ENCODE data around the gene MLKL. TPM values are rescaled to one million over a fixed set of nuclear protein-coding genes. Genes with fewer than 3 reads are reported as not detected.
"Not testable (repeated sequence)": the region's sequence is repeated elsewhere in the genome, so short reads cannot be mapped to it uniquely, and the experiment has no call there.

MLKL gene
- total RNA-seq, 2 donors from 2014 or later, result 33.8 to 44.8 TPM

DNA sequence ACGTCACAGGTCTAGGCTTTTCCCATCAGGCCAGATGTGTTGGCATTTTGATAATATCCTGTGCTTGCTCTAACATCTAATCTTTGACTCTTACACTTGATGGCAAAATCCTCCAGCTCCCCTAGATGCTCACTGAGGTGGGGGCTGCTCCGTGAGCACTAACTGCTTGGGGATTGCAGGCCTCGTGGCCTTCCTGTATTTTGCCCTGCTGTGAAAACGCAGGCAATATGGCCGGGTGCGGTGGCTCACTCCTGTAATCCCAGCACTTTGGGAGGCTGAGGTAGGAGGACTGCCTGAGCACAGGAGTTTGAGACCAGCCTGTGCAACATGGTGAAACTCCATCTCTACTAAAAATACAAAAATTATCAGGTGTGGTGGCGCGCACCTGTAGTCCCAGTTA is 9.7 kb upstream of the MLKL start:
- H3K4me3 Mint-ChIP-seq, result no peak overlapping the region
- no peaks in the 10 kb centered on the region for H3K9me3 ChIP-seq (ENCODE audit: control insufficient read depth, low read length, poor library complexity, severe bottlenecking)
- H3K27ac Mint-ChIP-seq, result no peak overlapping the region
- peaks cover 10% of the 10 kb centered on the region for H3K4me1 Mint-ChIP-seq
- H3K36me3 Mint-ChIP-seq (ENCODE audit: low read depth), result no peaks in the 10 kb centered on the region
- ATAC-seq, result no peak
- DNase-seq, result no peak
- H3K27me3 Mint-ChIP-seq, result no peaks in the 10 kb centered on the region

- Mint-ChIP-seq H3K4me3 (no peak overlapping the region), H3K4me1 (peaks cover 15% of the 10 kb centered on the region), H3K36me3 (ENCODE audit: low read depth) (no peaks in the 10 kb centered on the region), H3K27ac (peak overlapping the region; percentile 79), H3K27me3 (no peaks in the 10 kb centered on the region)
- no peaks in the 10 kb centered on the region for H3K9me3 ChIP-seq (ENCODE audit: control insufficient read depth, low read length, poor library complexity, severe bottlenecking)
- ATAC-seq (peak; percentile 100), DNase-seq (peak; percentile 68 to 80 (median 73))
These were observed 8.8 kb upstream of the MLKL start for GRCh38 chr16:74709441-74709877.

DNA sequence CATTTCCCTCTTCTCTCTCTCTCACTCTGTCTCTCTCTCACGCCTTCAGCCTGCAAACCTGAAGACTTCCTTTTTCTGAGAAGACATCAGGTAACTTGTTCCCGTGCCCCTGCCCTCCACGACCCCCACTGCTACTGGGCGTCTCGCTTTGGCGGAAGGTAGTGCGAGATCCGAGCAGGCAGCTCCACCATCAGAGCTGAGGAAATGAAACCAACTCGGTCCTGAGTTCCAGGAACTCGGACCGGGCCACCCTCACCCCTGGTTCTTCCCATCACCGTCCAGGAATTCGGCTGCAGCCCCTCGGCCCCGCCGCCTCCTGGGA is 585 bp downstream of the MLKL start:
- Mint-ChIP-seq H3K4me3 (peak overlapping the region; percentile 100), H3K27ac (peak overlapping the region; percentile 100), H3K36me3 (ENCODE audit: low read depth) (peaks cover 4% of the 10 kb centered on the region), H3K4me1 (peaks cover 55% of the 10 kb centered on the region), H3K27me3 (no peaks in the 10 kb centered on the region)
- ATAC-seq (peak; percentile 35), DNase-seq (no peak)
- H3K9me3 ChIP-seq (ENCODE audit: control insufficient read depth, low read length, poor library complexity, severe bottlenecking), result no peaks in the 10 kb centered on the region

GRCh38 chr16:74699666-74700065 is 996 bp downstream of the MLKL start:
- Mint-ChIP-seq H3K4me3 (peak overlapping the region; percentile 100), H3K27ac (peak overlapping the region; percentile 100), H3K4me1 (peaks cover 52% of the 10 kb centered on the region), H3K27me3 (no peaks in the 10 kb centered on the region), H3K36me3 (ENCODE audit: low read depth) (peaks cover 4% of the 10 kb centered on the region)
- no peak for ATAC-seq
- no peak for DNase-seq
- no peaks in the 10 kb centered on the region for H3K9me3 ChIP-seq (ENCODE audit: control insufficient read depth, low read length, poor library complexity, severe bottlenecking)

DNA sequence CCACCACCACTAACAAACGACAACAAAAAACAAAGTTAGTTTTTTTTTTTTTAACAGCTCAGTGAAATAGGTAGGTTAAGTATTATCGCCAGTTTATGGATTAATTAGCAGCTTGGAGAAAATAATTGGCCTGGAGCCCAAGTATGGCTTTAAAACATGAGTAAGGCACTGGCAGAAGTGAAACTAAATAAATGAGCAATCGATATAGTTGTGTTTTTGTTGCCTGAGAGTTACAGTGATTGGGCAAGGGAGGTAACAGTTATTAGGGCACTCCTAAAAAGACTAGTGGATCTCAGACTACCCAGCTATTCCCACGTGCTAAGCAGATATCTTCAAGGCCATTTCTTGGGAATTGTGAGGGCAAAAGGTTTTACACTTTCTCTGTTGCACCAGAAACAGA is 2.4 kb downstream of the MLKL start:
- peak overlapping the region; percentile 100 for H3K4me3 Mint-ChIP-seq
- no peaks in the 10 kb centered on the region for H3K27me3 Mint-ChIP-seq
- peaks cover 6% of the 10 kb centered on the region for H3K36me3 Mint-ChIP-seq (ENCODE audit: low read depth)
- peaks cover 52% of the 10 kb centered on the region for H3K4me1 Mint-ChIP-seq
- ATAC-seq (no peak), DNase-seq (no peak)
- H3K9me3 ChIP-seq (ENCODE audit: control insufficient read depth, low read length, poor library complexity, severe bottlenecking), result no peaks in the 10 kb centered on the region
- peak overlapping the region; percentile 100 for H3K27ac Mint-ChIP-seq

DNA sequence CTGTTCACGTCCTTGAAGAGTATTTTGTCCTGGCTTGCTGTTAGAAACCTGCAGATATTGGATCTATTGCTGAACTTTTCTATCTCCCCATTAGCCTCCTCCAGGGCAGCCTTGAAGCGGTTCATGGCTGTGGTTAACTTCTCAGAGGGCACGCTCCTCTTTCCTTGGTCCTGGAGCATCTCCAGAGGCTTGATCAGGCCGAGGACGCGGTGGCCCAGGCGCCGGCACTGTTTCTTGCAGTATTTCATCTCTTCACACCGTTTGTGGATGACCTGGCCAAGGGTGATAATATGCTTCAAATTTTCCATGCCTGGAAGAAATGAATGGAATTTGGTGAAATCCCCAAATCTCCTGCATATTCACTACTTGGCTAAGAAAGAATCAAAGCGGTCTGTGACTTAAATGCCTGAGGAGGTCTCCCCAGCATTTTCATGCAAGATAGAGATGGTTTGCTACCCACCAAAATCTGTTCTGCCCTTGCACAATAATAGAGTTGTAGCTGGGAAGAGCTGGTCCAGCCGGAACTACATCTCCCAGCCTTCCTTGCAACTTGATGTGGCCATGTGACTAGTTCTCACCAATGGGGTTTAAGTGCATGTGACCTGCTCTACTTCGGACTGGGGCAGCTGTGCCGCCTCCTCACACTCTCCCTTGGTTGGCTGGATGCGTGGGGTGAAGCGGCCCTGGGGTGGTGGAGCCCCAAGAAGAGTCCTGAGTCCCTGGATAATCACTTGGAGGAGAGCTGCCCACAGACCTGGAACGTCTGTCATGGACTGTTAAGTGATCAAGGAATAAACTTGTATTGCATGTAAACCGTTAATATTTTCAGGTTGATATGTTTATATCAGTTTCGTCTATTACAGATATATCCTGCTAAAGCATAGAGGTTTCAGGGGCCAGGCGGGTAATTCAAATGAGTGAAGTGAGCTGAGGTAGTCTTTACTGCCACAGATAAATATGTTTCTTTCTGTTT is 4.9 kb downstream of the MLKL start:
- Mint-ChIP-seq H3K4me1 (peaks cover 48% of the 10 kb centered on the region), H3K36me3 (ENCODE audit: low read depth) (peaks cover 10% of the 10 kb centered on the region), H3K27ac (peak overlapping the region; percentile 19), H3K27me3 (no peaks in the 10 kb centered on the region), H3K4me3 (peak overlapping the region; percentile 93)
- ATAC-seq, result peak; percentile 80
- H3K9me3 ChIP-seq (ENCODE audit: control insufficient read depth, low read length, poor library complexity, severe bottlenecking), result no peaks in the 10 kb centered on the region
- peak; percentile 30 to 43 (median 38) for DNase-seq

GRCh38 chr16:74691093-74691855 is 9.4 kb downstream of the MLKL start:
- DNase-seq (no peak), ATAC-seq (no peak)
- Mint-ChIP-seq H3K27me3 (no peaks in the 10 kb centered on the region), H3K4me3 (no peak overlapping the region), H3K27ac (no peak overlapping the region), H3K36me3 (ENCODE audit: low read depth) (peaks cover 16% of the 10 kb centered on the region), H3K4me1 (peaks cover 25% of the 10 kb centered on the region)
- H3K9me3 ChIP-seq (ENCODE audit: control insufficient read depth, low read length, poor library complexity, severe bottlenecking), result no peaks in the 10 kb centered on the region

DNA sequence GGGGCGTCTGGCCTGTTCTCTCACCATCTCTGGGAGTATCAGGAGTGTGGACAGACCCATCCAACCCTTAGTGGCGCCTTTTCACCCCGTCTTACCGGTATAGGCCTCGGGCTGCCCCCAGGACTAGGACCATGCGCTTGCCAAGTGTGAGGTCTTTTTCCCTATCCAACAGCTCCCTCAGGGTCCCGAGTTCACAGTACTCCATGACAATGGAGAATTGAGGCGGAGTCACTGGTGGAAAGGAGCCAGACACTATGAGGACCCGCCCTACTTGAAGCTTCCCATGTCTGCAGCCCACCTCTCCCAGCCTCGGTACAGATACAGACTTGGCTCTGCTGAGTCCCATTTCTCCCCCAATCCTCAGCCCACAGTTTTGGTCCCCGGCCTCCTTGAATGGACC is 18.1 kb downstream of the MLKL start:
- Mint-ChIP-seq H3K4me3 (no peak overlapping the region), H3K27ac (no peak overlapping the region), H3K27me3 (no peaks in the 10 kb centered on the region), H3K36me3 (ENCODE audit: low read depth) (no peaks in the 10 kb centered on the region), H3K4me1 (no peaks in the 10 kb centered on the region)
- H3K9me3 ChIP-seq (ENCODE audit: control insufficient read depth, low read length, poor library complexity, severe bottlenecking), result no peaks in the 10 kb centered on the region
- ATAC-seq, result no peak
- no peak for DNase-seq

DNA sequence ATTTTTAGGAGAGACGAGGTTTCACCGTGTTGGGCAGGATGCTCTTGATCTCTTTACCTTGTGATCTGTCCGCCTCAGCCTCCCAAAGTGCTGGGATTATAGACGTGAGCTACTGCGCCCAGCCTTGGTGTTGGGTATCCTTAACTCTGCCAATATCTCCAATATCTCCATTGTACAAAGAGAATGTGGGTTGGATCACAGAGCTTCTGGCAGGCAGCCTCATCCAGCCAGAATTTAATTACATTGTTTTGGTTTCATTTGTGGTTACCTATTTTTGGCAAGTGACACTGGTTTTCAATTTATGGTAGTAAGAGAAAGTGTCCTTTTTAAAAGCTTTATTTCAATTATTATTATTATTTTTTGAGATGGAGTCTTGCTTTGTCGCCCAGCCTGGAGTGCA is 20.0 kb downstream of the MLKL start:
- DNase-seq (no peak), ATAC-seq (no peak)
- H3K4me3 Mint-ChIP-seq, result no peak overlapping the region
- no peaks in the 10 kb centered on the region for H3K9me3 ChIP-seq (ENCODE audit: control insufficient read depth, low read length, poor library complexity, severe bottlenecking)
- H3K4me1 Mint-ChIP-seq, result no peaks in the 10 kb centered on the region
- H3K27ac Mint-ChIP-seq, result no peak overlapping the region
- no peaks in the 10 kb centered on the region for H3K36me3 Mint-ChIP-seq (ENCODE audit: low read depth)
- H3K27me3 Mint-ChIP-seq, result no peaks in the 10 kb centered on the region

- no peak overlapping the region for H3K4me3 Mint-ChIP-seq
- DNase-seq (no peak), ATAC-seq (no peak)
- H3K36me3 Mint-ChIP-seq (ENCODE audit: low read depth), result no peaks in the 10 kb centered on the region
- no peak overlapping the region for H3K27ac Mint-ChIP-seq
- no peaks in the 10 kb centered on the region for H3K27me3 Mint-ChIP-seq
- no peaks in the 10 kb centered on the region for H3K9me3 ChIP-seq (ENCODE audit: control insufficient read depth, low read length, poor library complexity, severe bottlenecking)
- no peaks in the 10 kb centered on the region for H3K4me1 Mint-ChIP-seq
These were observed 20.7 kb downstream of the MLKL start for GRCh38 chr16:74679983-74680382.

GRCh38 chr16:74677868-74678267 is 22.8 kb downstream of the MLKL start:
- Mint-ChIP-seq H3K4me3 (no peak overlapping the region), H3K36me3 (ENCODE audit: low read depth) (peaks cover 3% of the 10 kb centered on the region), H3K27ac (no peak overlapping the region), H3K27me3 (no peaks in the 10 kb centered on the region), H3K4me1 (no peaks in the 10 kb centered on the region)
- DNase-seq, result no peak
- no peaks in the 10 kb centered on the region for H3K9me3 ChIP-seq (ENCODE audit: control insufficient read depth, low read length, poor library complexity, severe bottlenecking)
- ATAC-seq, result no peak

GRCh38 chr16:74673876-74674275 is 26.8 kb downstream of the MLKL start:
- ATAC-seq (no peak), DNase-seq (no peak)
- no peaks in the 10 kb centered on the region for H3K9me3 ChIP-seq (ENCODE audit: control insufficient read depth, low read length, poor library complexity, severe bottlenecking)
- Mint-ChIP-seq H3K4me3 (no peak overlapping the region), H3K27ac (no peak overlapping the region), H3K36me3 (ENCODE audit: low read depth) (peaks cover 5% of the 10 kb centered on the region), H3K27me3 (no peaks in the 10 kb centered on the region), H3K4me1 (no peaks in the 10 kb centered on the region)

DNA sequence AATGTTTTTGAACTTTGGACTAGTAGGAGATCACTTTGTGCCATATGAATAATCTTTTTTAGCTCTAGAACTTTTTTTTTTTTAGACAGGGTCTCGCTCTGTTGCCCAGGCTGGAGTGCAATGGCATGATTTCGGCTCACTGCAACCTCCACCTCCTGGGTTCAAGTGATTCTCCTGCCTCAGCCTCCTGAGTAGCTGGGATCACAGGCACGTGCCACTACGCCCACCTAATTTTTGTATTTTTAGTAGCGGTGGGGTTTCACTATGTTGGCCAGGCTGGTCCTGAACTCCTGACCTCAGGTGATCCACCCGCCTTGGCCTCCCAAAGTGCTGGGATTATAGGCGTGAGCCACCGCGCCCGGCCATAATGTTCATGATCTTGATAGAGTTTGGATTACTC is 31.8 kb downstream of the MLKL start:
- not testable (repeated sequence) for H3K27ac Mint-ChIP-seq; H3K27me3 Mint-ChIP-seq; H3K4me3 Mint-ChIP-seq; DNase-seq; H3K36me3 Mint-ChIP-seq (ENCODE audit: low read depth); H3K9me3 ChIP-seq (ENCODE audit: control insufficient read depth, low read length, poor library complexity, severe bottlenecking); ATAC-seq
- H3K4me1 Mint-ChIP-seq, result peaks cover 10% of the 10 kb centered on the region
